Panc1 (cell line): Measurements from ENCODE around the gene SOBP. TPM values are rescaled to one million over a fixed set of nuclear protein-coding genes. Genes with fewer than 3 reads are reported as not detected.

ENCODE experiments used
- ATAC-seq: fragments of 200-7000 bp; cut with Tn5 transposase; 2 replicates; pipeline ENCODE4 v1.9.1; 2020; ENCODE audit warnings: mild to moderate bottlenecking, moderate library complexity
- BruUV-seq: library from RNA; stranded (reverse); fragments of 400-500 nt; replicated peaks from 2 replicates; lab custom pipeline; 2021; lab: Mats Ljungman, UMichigan
- CTCF ChIA-PET: fragments of 300-600 bp; sonication (Branson Sonifier 250); formaldehyde crosslinking; loops from one replicate; lab custom pipeline; 2022; ENCODE audit warnings: antibody characterized with exemption; lab: Charles Lee
- POLR2A ChIA-PET: fragments of 300-600 bp; sonication (Branson Sonifier 250); formaldehyde crosslinking; loops from one replicate; lab custom pipeline; 2022; ENCODE audit warnings: antibody characterized with exemption; lab: Charles Lee
- DNase-seq: peaks from one replicate; pipeline ENCODE4 v3.0.0-alpha.2; 2010; ENCODE audit warnings: low read depth, low spot score
- H3K27ac ChIP-seq: 2 replicates; pipeline ENCODE4 v1.5.1; 2011; ENCODE audit warnings: mild to moderate bottlenecking, low read length, inconsistent platforms
- H3K27me3 ChIP-seq: fragments of 200-500 bp; sonication (Bioruptor generic); 2 replicates; pipeline ENCODE4 v1.6.0; 2014; ENCODE audit warnings: low read length, inconsistent platforms; ENCODE audit not compliant: control insufficient read depth, insufficient read depth
- H3K36me3 ChIP-seq: fragments of 200-500 bp; sonication (Bioruptor generic); 2 replicates; pipeline ENCODE4 v1.5.1; 2014; ENCODE audit warnings: inconsistent platforms, mild to moderate bottlenecking, low read length, moderate library complexity; ENCODE audit not compliant: control insufficient read depth, insufficient read depth
- H3K4me1 ChIP-seq: 2 replicates; pipeline ENCODE4 v1.5.1; 2011; ENCODE audit warnings: inconsistent platforms, mild to moderate bottlenecking, low read length, moderate library complexity; ENCODE audit not compliant: control insufficient read depth, insufficient read depth
- H3K4me3 ChIP-seq, 2 experiments: 2 replicates each; pipeline ENCODE4 v1.5.1; 2011 to 2012; ENCODE audit warnings: low read depth in 2 of 2, low read length in 2 of 2, mild to moderate bottlenecking in 2 of 2, inconsistent platforms in 1 of 2, moderate library complexity in 1 of 2
- H3K9me3 ChIP-seq: fragments of 200-500 bp; sonication (Bioruptor generic); 2 replicates; pipeline ENCODE4 v1.5.1; 2014; ENCODE audit warnings: low read depth, mild to moderate bottlenecking, inconsistent platforms, low read length, moderate library complexity; ENCODE audit not compliant: control insufficient read depth, insufficient read depth
- POLR2AphosphoS5 ChIP-seq: IDR thresholded peaks from 2 replicates; pipeline ENCODE4 v1.6.1; 2012; ENCODE audit warnings: mild to moderate bottlenecking, low read depth, low read length, moderate library complexity
- SIN3A ChIP-seq: IDR thresholded peaks from 2 replicates; pipeline ENCODE4 v1.6.1; 2012; ENCODE audit warnings: low read depth, mild to moderate bottlenecking, low read length, moderate library complexity, borderline replicate concordance; ENCODE audit not compliant: insufficient read depth
- TCF7L2 ChIP-seq: IDR thresholded peaks from 2 replicates; pipeline ENCODE4 v1.6.1; 2011; ENCODE audit warnings: mild to moderate bottlenecking, low read depth, low read length, inconsistent platforms
- in situ Hi-C: cut with HindIII; loops from 2 replicates; pipeline ENCODE4 v1.10.0; 2016; ENCODE audit warnings: low sequenced_read_pairs, low pct_unique_long_range_greater_than_20kb
- intact Hi-C: fragments of 100-400 bp; cut with micrococcal nuclease; formaldehyde crosslinking; loops from one replicate; pipeline ENCODE4 v1.10.0; 2022; ENCODE audit not compliant: unreplicated experiment
- total RNA-seq: library from RNA; stranded (reverse); gene quantifications from one replicate; pipeline ENCODE4 v1.2.1, GENCODE V29; 2021; ENCODE audit not compliant: unreplicated experiment
- TF ChIP-seq, protein P1 (sequence below), 2 experiments: IDR thresholded peaks; 2 replicates each; pipeline ENCODE4 v1.6.1; 2011 to 2012; ENCODE audit warnings: low read depth in 2 of 2, control low read depth in 1 of 2, low read length in 1 of 2, mild to moderate bottlenecking in 1 of 2, moderate library complexity in 1 of 2; ENCODE audit not compliant: insufficient read depth in 1 of 2
- TF ChIP-seq, protein P2 (sequence below): fragments of 450-650 bp; IDR thresholded peaks from 2 replicates; pipeline ENCODE4 v1.5.1; 2017; ENCODE audit warnings: mild to moderate bottlenecking

Gene SOBP
- total RNA-seq, 1 experiment from 2014 or later, result 9.0 TPM

- CTCF ChIA-PET, result interaction anchor here (0.6 kb wide), 1 partner anchor 166 kb away, joined by 3 read pairs; no protein-coding TSS in a partner anchor
- no peak overlapping the region for H3K27ac ChIP-seq
- no peaks in the 10 kb centered on the region for H3K27me3 ChIP-seq
- H3K9me3 ChIP-seq, result no peaks in the 10 kb centered on the region
- in situ Hi-C loops, result no loop called here
- DNase-seq (no peak), ATAC-seq (no peak)
- H3K36me3 ChIP-seq, result no peaks in the 10 kb centered on the region
- H3K4me3 ChIP-seq, result no peak overlapping the region
- BruUV-seq, result no TSS peak
- intact Hi-C loops, result no loop called here
- TF ChIP-seq, protein P1, sequence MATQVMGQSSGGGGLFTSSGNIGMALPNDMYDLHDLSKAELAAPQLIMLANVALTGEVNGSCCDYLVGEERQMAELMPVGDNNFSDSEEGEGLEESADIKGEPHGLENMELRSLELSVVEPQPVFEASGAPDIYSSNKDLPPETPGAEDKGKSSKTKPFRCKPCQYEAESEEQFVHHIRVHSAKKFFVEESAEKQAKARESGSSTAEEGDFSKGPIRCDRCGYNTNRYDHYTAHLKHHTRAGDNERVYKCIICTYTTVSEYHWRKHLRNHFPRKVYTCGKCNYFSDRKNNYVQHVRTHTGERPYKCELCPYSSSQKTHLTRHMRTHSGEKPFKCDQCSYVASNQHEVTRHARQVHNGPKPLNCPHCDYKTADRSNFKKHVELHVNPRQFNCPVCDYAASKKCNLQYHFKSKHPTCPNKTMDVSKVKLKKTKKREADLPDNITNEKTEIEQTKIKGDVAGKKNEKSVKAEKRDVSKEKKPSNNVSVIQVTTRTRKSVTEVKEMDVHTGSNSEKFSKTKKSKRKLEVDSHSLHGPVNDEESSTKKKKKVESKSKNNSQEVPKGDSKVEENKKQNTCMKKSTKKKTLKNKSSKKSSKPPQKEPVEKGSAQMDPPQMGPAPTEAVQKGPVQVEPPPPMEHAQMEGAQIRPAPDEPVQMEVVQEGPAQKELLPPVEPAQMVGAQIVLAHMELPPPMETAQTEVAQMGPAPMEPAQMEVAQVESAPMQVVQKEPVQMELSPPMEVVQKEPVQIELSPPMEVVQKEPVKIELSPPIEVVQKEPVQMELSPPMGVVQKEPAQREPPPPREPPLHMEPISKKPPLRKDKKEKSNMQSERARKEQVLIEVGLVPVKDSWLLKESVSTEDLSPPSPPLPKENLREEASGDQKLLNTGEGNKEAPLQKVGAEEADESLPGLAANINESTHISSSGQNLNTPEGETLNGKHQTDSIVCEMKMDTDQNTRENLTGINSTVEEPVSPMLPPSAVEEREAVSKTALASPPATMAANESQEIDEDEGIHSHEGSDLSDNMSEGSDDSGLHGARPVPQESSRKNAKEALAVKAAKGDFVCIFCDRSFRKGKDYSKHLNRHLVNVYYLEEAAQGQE (IDR thresholded peaks at IDR 0.05; ENCODE audit: insufficient read depth in 1 of 2, low read depth in 2 of 2, low read length in 1 of 2), result no peak
- no peak for TF ChIP-seq POLR2AphosphoS5
- no peak for TF ChIP-seq SIN3A
- TF ChIP-seq, protein P2, sequence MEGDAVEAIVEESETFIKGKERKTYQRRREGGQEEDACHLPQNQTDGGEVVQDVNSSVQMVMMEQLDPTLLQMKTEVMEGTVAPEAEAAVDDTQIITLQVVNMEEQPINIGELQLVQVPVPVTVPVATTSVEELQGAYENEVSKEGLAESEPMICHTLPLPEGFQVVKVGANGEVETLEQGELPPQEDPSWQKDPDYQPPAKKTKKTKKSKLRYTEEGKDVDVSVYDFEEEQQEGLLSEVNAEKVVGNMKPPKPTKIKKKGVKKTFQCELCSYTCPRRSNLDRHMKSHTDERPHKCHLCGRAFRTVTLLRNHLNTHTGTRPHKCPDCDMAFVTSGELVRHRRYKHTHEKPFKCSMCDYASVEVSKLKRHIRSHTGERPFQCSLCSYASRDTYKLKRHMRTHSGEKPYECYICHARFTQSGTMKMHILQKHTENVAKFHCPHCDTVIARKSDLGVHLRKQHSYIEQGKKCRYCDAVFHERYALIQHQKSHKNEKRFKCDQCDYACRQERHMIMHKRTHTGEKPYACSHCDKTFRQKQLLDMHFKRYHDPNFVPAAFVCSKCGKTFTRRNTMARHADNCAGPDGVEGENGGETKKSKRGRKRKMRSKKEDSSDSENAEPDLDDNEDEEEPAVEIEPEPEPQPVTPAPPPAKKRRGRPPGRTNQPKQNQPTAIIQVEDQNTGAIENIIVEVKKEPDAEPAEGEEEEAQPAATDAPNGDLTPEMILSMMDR, result no peak
- TF ChIP-seq TCF7L2, result no peak
- H3K4me1 ChIP-seq, result no peaks in the 10 kb centered on the region
- POLR2A ChIA-PET, result interaction anchor here (0.5 kb wide), 1 partner anchor 397 kb away, joined by 5 read pairs; no protein-coding TSS in a partner anchor
Measured at GRCh38 chr6:107555449-107555848, 65.5 kb downstream of the SOBP start.

- Histone ChIP-seq H3K9me3 (no peaks in the 10 kb centered on the region), H3K4me3 (no peak overlapping the region), H3K27ac (no peak overlapping the region), H3K4me1 (no peaks in the 10 kb centered on the region), H3K27me3 (no peaks in the 10 kb centered on the region), H3K36me3 (no peaks in the 10 kb centered on the region)
- ATAC-seq (no peak), DNase-seq (no peak)
- no TSS peak for BruUV-seq
- in situ Hi-C loops (no loop called here), intact Hi-C loops (no loop called here)
- TF ChIP-seq POLR2AphosphoS5 (no peak), TCF7L2 (no peak), SIN3A (no peak)
- TF ChIP-seq, protein P1 (IDR thresholded peaks at IDR 0.05; ENCODE audit: insufficient read depth in 1 of 2, low read depth in 2 of 2, low read length in 1 of 2), result no peak
- TF ChIP-seq, protein P2, result no peak
- ChIA-PET POLR2A (no interaction called here), CTCF (no interaction called here)
Measured at GRCh38 chr6:107556082-107556481, 66.2 kb downstream of the SOBP start.
